Measurements from ENCODE around the gene TDG. TPM values are rescaled to one million over a fixed set of nuclear protein-coding genes. Genes with fewer than 3 reads are reported as not detected.

The TDG gene
- total RNA-seq, 1 donor from 2014 or later, result 33.9 TPM

GRCh38 chr12:103994235-103994634 is 28.6 kb downstream of the TDG start:
- Mint-ChIP-seq H3K27me3 (ENCODE audit: unreplicated experiment) (no peaks in the 10 kb centered on the region), H3K36me3 (ENCODE audit: unreplicated experiment) (peaks cover 25% of the 10 kb centered on the region), H3K9me3 (ENCODE audit: unreplicated experiment) (no peaks in the 10 kb centered on the region), H3K27ac (ENCODE audit: unreplicated experiment) (no peak overlapping the region), H3K4me1 (ENCODE audit: unreplicated experiment) (no peaks in the 10 kb centered on the region), H3K4me3 (ENCODE audit: unreplicated experiment) (no peak overlapping the region)
- DNase-seq (ENCODE audit: extremely low spot score, unreplicated experiment), result no peak
- TF ChIP-seq, protein P1, sequence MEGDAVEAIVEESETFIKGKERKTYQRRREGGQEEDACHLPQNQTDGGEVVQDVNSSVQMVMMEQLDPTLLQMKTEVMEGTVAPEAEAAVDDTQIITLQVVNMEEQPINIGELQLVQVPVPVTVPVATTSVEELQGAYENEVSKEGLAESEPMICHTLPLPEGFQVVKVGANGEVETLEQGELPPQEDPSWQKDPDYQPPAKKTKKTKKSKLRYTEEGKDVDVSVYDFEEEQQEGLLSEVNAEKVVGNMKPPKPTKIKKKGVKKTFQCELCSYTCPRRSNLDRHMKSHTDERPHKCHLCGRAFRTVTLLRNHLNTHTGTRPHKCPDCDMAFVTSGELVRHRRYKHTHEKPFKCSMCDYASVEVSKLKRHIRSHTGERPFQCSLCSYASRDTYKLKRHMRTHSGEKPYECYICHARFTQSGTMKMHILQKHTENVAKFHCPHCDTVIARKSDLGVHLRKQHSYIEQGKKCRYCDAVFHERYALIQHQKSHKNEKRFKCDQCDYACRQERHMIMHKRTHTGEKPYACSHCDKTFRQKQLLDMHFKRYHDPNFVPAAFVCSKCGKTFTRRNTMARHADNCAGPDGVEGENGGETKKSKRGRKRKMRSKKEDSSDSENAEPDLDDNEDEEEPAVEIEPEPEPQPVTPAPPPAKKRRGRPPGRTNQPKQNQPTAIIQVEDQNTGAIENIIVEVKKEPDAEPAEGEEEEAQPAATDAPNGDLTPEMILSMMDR (IDR thresholded peaks at IDR 0.05), result no peak

- peaks cover 3% of the 10 kb centered on the region for H3K9me3 Mint-ChIP-seq (ENCODE audit: unreplicated experiment)
- TF ChIP-seq, protein P1 (IDR thresholded peaks at IDR 0.05), result no peak
- no peaks in the 10 kb centered on the region for H3K27me3 Mint-ChIP-seq (ENCODE audit: unreplicated experiment)
Observed at GRCh38 chr12:103996595-103996994, 30.9 kb downstream of the TDG start.

GRCh38 chr12:103997286-103997900 is 31.7 kb downstream of the TDG start:
- DNase-seq (ENCODE audit: extremely low spot score, unreplicated experiment), result no peak
- H3K4me3 Mint-ChIP-seq (ENCODE audit: unreplicated experiment), result no peak overlapping the region
- H3K9me3 Mint-ChIP-seq (ENCODE audit: unreplicated experiment), result peaks cover 3% of the 10 kb centered on the region

More at GRCh38 chr12:103996595-103996994, 30.9 kb downstream of the TDG start:
- no peak overlapping the region for H3K27ac Mint-ChIP-seq (ENCODE audit: unreplicated experiment)
- H3K36me3 Mint-ChIP-seq (ENCODE audit: unreplicated experiment), result peaks cover 28% of the 10 kb centered on the region
- H3K4me3 Mint-ChIP-seq (ENCODE audit: unreplicated experiment), result no peak overlapping the region
- H3K4me1 Mint-ChIP-seq (ENCODE audit: unreplicated experiment), result no peaks in the 10 kb centered on the region
- no peak for DNase-seq (ENCODE audit: extremely low spot score, unreplicated experiment)

GRCh38 chr12:103998976-103999375 is 33.3 kb downstream of the TDG start:
- Mint-ChIP-seq H3K4me3 (ENCODE audit: unreplicated experiment) (no peak overlapping the region), H3K27me3 (ENCODE audit: unreplicated experiment) (no peaks in the 10 kb centered on the region), H3K9me3 (ENCODE audit: unreplicated experiment) (peaks cover 3% of the 10 kb centered on the region), H3K36me3 (ENCODE audit: unreplicated experiment) (peaks cover 37% of the 10 kb centered on the region), H3K27ac (ENCODE audit: unreplicated experiment) (no peak overlapping the region), H3K4me1 (ENCODE audit: unreplicated experiment) (no peaks in the 10 kb centered on the region)
- TF ChIP-seq, protein P1 (IDR thresholded peaks at IDR 0.05), result no peak
- no peak for DNase-seq (ENCODE audit: extremely low spot score, unreplicated experiment)

More at GRCh38 chr12:103997286-103997900, 31.7 kb downstream of the TDG start:
- Mint-ChIP-seq H3K27ac (ENCODE audit: unreplicated experiment) (no peak overlapping the region), H3K27me3 (ENCODE audit: unreplicated experiment) (no peaks in the 10 kb centered on the region), H3K36me3 (ENCODE audit: unreplicated experiment) (peaks cover 31% of the 10 kb centered on the region), H3K4me1 (ENCODE audit: unreplicated experiment) (no peaks in the 10 kb centered on the region)
- TF ChIP-seq, protein P1 (IDR thresholded peaks at IDR 0.05), result no peak

GRCh38 chr12:104000807-104001434 is 35.2 kb downstream of the TDG start:
- H3K9me3 Mint-ChIP-seq (ENCODE audit: unreplicated experiment), result peaks cover 3% of the 10 kb centered on the region
- H3K27ac Mint-ChIP-seq (ENCODE audit: unreplicated experiment), result no peak overlapping the region
- peaks cover 34% of the 10 kb centered on the region for H3K36me3 Mint-ChIP-seq (ENCODE audit: unreplicated experiment)
- TF ChIP-seq, protein P1 (IDR thresholded peaks at IDR 0.05), result no peak
- no peaks in the 10 kb centered on the region for H3K27me3 Mint-ChIP-seq (ENCODE audit: unreplicated experiment)
- no peak for DNase-seq (ENCODE audit: extremely low spot score, unreplicated experiment)
- H3K4me3 Mint-ChIP-seq (ENCODE audit: unreplicated experiment), result no peak overlapping the region
- H3K4me1 Mint-ChIP-seq (ENCODE audit: unreplicated experiment), result no peaks in the 10 kb centered on the region
